IMR-90 (cell line): ENCODE data around the gene ANKRD45. TPM values are rescaled to one million over a fixed set of nuclear protein-coding genes. Genes with fewer than 3 reads are reported as not detected.

Experiments
- ATAC-seq: fragments of 200-7000 bp; cut with Tn5 transposase; 2 replicates; pipeline ENCODE4 v1.9.1; 2020; ENCODE audit warnings: low read depth, mild to moderate bottlenecking, moderate library complexity
- BruUV-seq: library from RNA; stranded (reverse); fragments of 400-500 nt; replicated peaks from 2 replicates; lab custom pipeline; 2021; lab: Mats Ljungman, UMichigan
- CTCF ChIA-PET: fragments of 300-600 bp; formaldehyde crosslinking; extraction: SDS; loops from one replicate; lab custom pipeline; 2021; ENCODE audit warnings: antibody characterized with exemption; lab: Yijun Ruan, JAX
- POLR2A ChIA-PET: fragments of 300-600 bp; sonication (Branson Sonifier 250); formaldehyde crosslinking; loops from one replicate; lab custom pipeline; 2022; ENCODE audit warnings: antibody characterized with exemption; ENCODE audit not compliant: unreplicated experiment; lab: Charles Lee
- DNase-seq: peaks from one replicate; pipeline ENCODE4 v3.0.0; 2013
- H2AFZ ChIP-seq: replicated peaks from 2 replicates; pipeline ENCODE3; 2013; ENCODE audit warnings: low read length, mild to moderate bottlenecking; ENCODE audit not compliant: poor library complexity
- H2AK5ac ChIP-seq: 2 replicates; pipeline ENCODE4 v1.6.1; 2013; ENCODE audit warnings: low read depth, low read length, inconsistent platforms
- H2AK9ac ChIP-seq: replicated peaks from 2 replicates; pipeline ENCODE3; 2013; ENCODE audit warnings: mild to moderate bottlenecking, low read depth, low read length, moderate library complexity; ENCODE audit not compliant: poor library complexity
- H2BK120ac ChIP-seq: 2 replicates; pipeline ENCODE4 v1.6.1; 2013; ENCODE audit warnings: low read depth, low read length, inconsistent platforms
- H2BK15ac ChIP-seq: 3 replicates; pipeline ENCODE4 v1.6.1; 2013; ENCODE audit warnings: low read depth, low read length, inconsistent platforms
- H2BK20ac ChIP-seq: 2 replicates; pipeline ENCODE4 v1.6.1; 2013; ENCODE audit warnings: low read depth, mild to moderate bottlenecking, inconsistent platforms, low read length, moderate library complexity
- H2BK5ac ChIP-seq: 2 replicates; pipeline ENCODE4 v1.6.1; 2013; ENCODE audit warnings: mild to moderate bottlenecking, low read depth, low read length, inconsistent platforms; ENCODE audit not compliant: poor library complexity, severe bottlenecking
- H3K14ac ChIP-seq: replicated peaks from 2 replicates; pipeline ENCODE4 v1.6.1; 2013; ENCODE audit warnings: low read depth, low read length, inconsistent platforms
- H3K18ac ChIP-seq: 2 replicates; pipeline ENCODE4 v1.6.1; 2013; ENCODE audit warnings: low read depth, low read length, control low read depth
- H3K23ac ChIP-seq: 2 replicates; pipeline ENCODE4 v1.6.1; 2013; ENCODE audit warnings: low read depth, low read length, inconsistent platforms
- H3K27ac ChIP-seq: 2 replicates; pipeline ENCODE4 v1.5.1; 2013; ENCODE audit warnings: mild to moderate bottlenecking, control low read depth, low read length; ENCODE audit not compliant: insufficient read depth
- H3K27me3 ChIP-seq: 2 replicates; pipeline ENCODE4 v1.6.1; 2013; ENCODE audit warnings: low read length; ENCODE audit not compliant: control insufficient read depth, insufficient read depth
- H3K36me3 ChIP-seq: 2 replicates; pipeline ENCODE4 v1.6.1; 2013; ENCODE audit warnings: low read length, mixed read lengths; ENCODE audit not compliant: control insufficient read depth, insufficient read depth
- H3K4ac ChIP-seq: 2 replicates; pipeline ENCODE4 v1.6.1; 2013; ENCODE audit warnings: low read depth, low read length, inconsistent platforms
- H3K4me1 ChIP-seq: 2 replicates; pipeline ENCODE4 v1.6.1; 2013; ENCODE audit warnings: low read length, mixed read lengths; ENCODE audit not compliant: control insufficient read depth, insufficient read depth
- H3K4me2 ChIP-seq: 2 replicates; pipeline ENCODE4 v1.6.1; 2013; ENCODE audit warnings: low read depth, mild to moderate bottlenecking, control low read depth, low read length, moderate library complexity
- H3K4me3 ChIP-seq: 2 replicates; pipeline ENCODE4 v1.5.1; 2013; ENCODE audit warnings: low read depth, mild to moderate bottlenecking, control low read depth, low read length, moderate library complexity; ENCODE audit not compliant: insufficient read depth
- H3K56ac ChIP-seq: 2 replicates; pipeline ENCODE4 v1.6.1; 2013; ENCODE audit warnings: low read length, inconsistent platforms; ENCODE audit not compliant: insufficient read depth; ENCODE audit errors: extremely low read depth
- H3K79me1 ChIP-seq, 2 experiments: 2 replicates each; pipeline ENCODE4 v1.6.1; 2013; ENCODE audit warnings: low read length in 2 of 2, inconsistent platforms in 1 of 2, low read depth in 1 of 2
- H3K9ac ChIP-seq: 2 replicates; pipeline ENCODE4 v1.6.1; 2013; ENCODE audit warnings: low read depth, low read length, control low read depth
- H3K9me1 ChIP-seq: 2 replicates; pipeline ENCODE4 v1.6.1; 2013; ENCODE audit warnings: low read length, inconsistent platforms; ENCODE audit not compliant: insufficient read depth
- H3K9me3 ChIP-seq: 2 replicates; pipeline ENCODE4 v1.6.1; 2013; ENCODE audit warnings: low read length; ENCODE audit not compliant: control insufficient read depth, insufficient read depth
- H4K20me1 ChIP-seq: 2 replicates; pipeline ENCODE4 v1.6.1; 2013; ENCODE audit warnings: low read length, inconsistent platforms; ENCODE audit not compliant: insufficient read depth
- H4K5ac ChIP-seq: 2 replicates; pipeline ENCODE4 v1.6.1; 2013; ENCODE audit warnings: mild to moderate bottlenecking, low read depth, low read length, control low read depth
- H4K8ac ChIP-seq, 2 experiments: 2 replicates each; pipeline ENCODE4 v1.6.1; 2013; ENCODE audit warnings: low read depth in 2 of 2, low read length in 2 of 2, control low read depth in 1 of 2, inconsistent platforms in 1 of 2
- H4K91ac ChIP-seq: 2 replicates; pipeline ENCODE4 v1.6.1; 2013; ENCODE audit warnings: low read depth, low read length, inconsistent platforms; ENCODE audit not compliant: insufficient read depth
- CEBPB ChIP-seq: IDR thresholded peaks from 2 replicates; pipeline ENCODE4 v1.6.1; 2012; ENCODE audit warnings: low read depth, low read length, improper control_type of control experiment
- CTCF ChIP-seq: conservative IDR thresholded peaks from 2 replicates; pipeline ENCODE4 v1.5.1; 2012; ENCODE audit warnings: mild to moderate bottlenecking, low read depth, low read length, improper control_type of control experiment
- MAFK ChIP-seq: IDR thresholded peaks from 2 replicates; pipeline ENCODE4 v1.6.1; 2012; ENCODE audit warnings: low read depth, low read length, improper control_type of control experiment
- POLR2A ChIP-seq: IDR thresholded peaks from 2 replicates; pipeline ENCODE4 v1.6.1; 2012; ENCODE audit warnings: mild to moderate bottlenecking, low read depth, low read length
- RAD21 ChIP-seq: IDR thresholded peaks from 2 replicates; pipeline ENCODE4 v1.6.1; 2012; ENCODE audit warnings: low read length, improper control_type of control experiment
- RFX5 ChIP-seq: IDR thresholded peaks from 2 replicates; pipeline ENCODE4 v1.8.0; 2012; ENCODE audit warnings: low read depth, mild to moderate bottlenecking, low read length, moderate library complexity
- WGBS, 2 experiments: methylation state at CpG; one replicate each; pipeline versions ENCODE4 v1.1.5 to v1.1.7; 2013; ENCODE audit warnings: missing lambda C conversion rate in 2 of 2; ENCODE audit not compliant: insufficient read length in 1 of 2; ENCODE audit errors: extremely low coverage in 2 of 2; 5-methylcytosine and 5-hydroxymethylcytosine counted together
- dilution Hi-C: fragments of 300-500 bp; cut with HindIII; formaldehyde crosslinking; loops from one replicate; pipeline ENCODE4 v1.14.3; 2018; ENCODE audit warnings: low sequenced_read_pairs; ENCODE audit not compliant: unreplicated experiment
- in situ Hi-C: fragments of 300-500 bp; cut with MboI; formaldehyde crosslinking; loops from 3 replicates; pipeline ENCODE4 v1.14.3; 2019; ENCODE audit warnings: low sequenced_read_pairs, inconsistent platforms, mixed read lengths
- intact Hi-C: fragments of 100-400 bp; cut with micrococcal nuclease; formaldehyde crosslinking; loops from 2 replicates; pipeline ENCODE4 v1.10.0; 2022
- polyA plus RNA-seq, 3 experiments: library from polyadenylated mRNA; depleted of rRNA; stranded (reverse); fragments of >200 nt; gene quantifications; 2 replicates each; pipeline ENCODE4 v1.2.3, GENCODE V29; 2012; ENCODE audit warnings: low replicate concordance in 1 of 3
- total RNA-seq: library from RNA; depleted of rRNA; stranded (reverse); fragments of >200 nt; gene quantifications from 2 replicates; pipeline ENCODE4 v1.2.3, GENCODE V29; 2012

Gene ANKRD45
- total and polyA plus RNA-seq, 2 of the 4 experiments (the other 2 are of a cell fraction): under 0.01 TPM; not detected in 1

GRCh38 chr1:173561263-173561662, 108.4 kb downstream of the ANKRD45 start:
- Histone ChIP-seq H4K91ac (no peak overlapping the region), H2BK120ac (no peak overlapping the region), H3K23ac (no peak overlapping the region), H3K4ac (no peak overlapping the region), H4K8ac (no peak overlapping the region), H3K56ac (no peak overlapping the region), H4K5ac (no peak overlapping the region), H3K9me1 (no peaks in the 10 kb centered on the region), H3K18ac (no peak overlapping the region), H3K27me3 (no peaks in the 10 kb centered on the region), H4K20me1 (no peaks in the 10 kb centered on the region), H3K79me1 (no peaks in the 10 kb centered on the region), H2BK5ac (no peak overlapping the region), H2BK15ac (no peak overlapping the region), H3K9me3 (no peaks in the 10 kb centered on the region), H3K14ac (no peak overlapping the region), H2AK9ac (no peak overlapping the region), H3K9ac (no peak overlapping the region), H2AFZ (no peak overlapping the region), H2BK20ac (no peak overlapping the region), H3K4me1 (no peaks in the 10 kb centered on the region), H3K27ac (no peak overlapping the region), H3K4me2 (no peak overlapping the region), H2AK5ac (no peak overlapping the region), H3K36me3 (no peaks in the 10 kb centered on the region), H3K4me3 (no peak overlapping the region)
- ChIA-PET CTCF (no interaction called here), POLR2A (no interaction called here)
- DNase-seq: no peak
- in situ Hi-C loops: no loop called here
- TF ChIP-seq CEBPB (no peak), RAD21 (no peak), RFX5 (no peak), CTCF (no peak), POLR2A (no peak), MAFK (peak; percentile 90)
- no peak for ATAC-seq
- no TSS peak for BruUV-seq
- WGBS, 2 experiments: no CpG with 5 or more reads among the region's 1 CpG
- intact Hi-C loops: no loop called here
- dilution Hi-C loops: no loop called here
